Naive thymus-derived CD8-positive, alpha-beta T cell (primary cell): ENCODE results near the gene GYG2. TPM values are rescaled to one million over a fixed set of nuclear protein-coding genes. Genes with fewer than 3 reads are reported as not detected.
"Not testable (repeated sequence)": the region's sequence is repeated elsewhere in the genome, so short reads cannot be mapped to it uniquely, and the experiment has no call there.

ENCODE experiments used
- ATAC-seq, 2 donors: fragments of 150-1000 bp; cut with Tn5 transposase in 1 of 2; sonication (Bioruptor Pico), chemical (Tn5 transposase) in 1 of 2; 1 replicate in 1 of 2; 2 replicates in 1 of 2; pipeline ENCODE4 v1.10.0; 2021; ENCODE audit warnings: mild to moderate bottlenecking in 2 of 2, moderate library complexity in 2 of 2
- POLR2A ChIA-PET: fragments of 350-600 bp; sonication (Branson Sonifier 250); formaldehyde crosslinking; loops from one replicate; lab custom pipeline; 2021; ENCODE audit warnings: antibody characterized with exemption; lab: Charles Lee
- DNase-seq, 10 donors: peaks; one replicate each; pipeline versions ENCODE4 v3.0.0 to v3.0.0-alpha.2; 2020 to 2022
- H3K27ac Mint-ChIP-seq, 10 donors: one replicate each; pipeline ENCODE4 v1.8.0; 2020 to 2022; ENCODE audit warnings: mild to moderate bottlenecking in 10 of 10, mixed read lengths in 10 of 10, moderate library complexity in 4 of 10, inconsistent platforms in 1 of 10
- H3K27me3 Mint-ChIP-seq, 5 donors: one replicate each; pipeline ENCODE4 v1.8.0; 2021 to 2022; ENCODE audit warnings: mixed read lengths in 5 of 5
- H3K36me3 Mint-ChIP-seq, 3 donors: one replicate each; pipeline ENCODE4 v1.8.0; 2020 to 2022; ENCODE audit warnings: mixed read lengths in 3 of 3, mild to moderate bottlenecking in 2 of 3, inconsistent platforms in 1 of 3
- H3K4me1 Mint-ChIP-seq, 4 donors: one replicate each; pipeline ENCODE4 v1.8.0; 2021 to 2022; ENCODE audit warnings: mixed read lengths in 4 of 4
- H3K4me3 Mint-ChIP-seq, 10 donors: one replicate each; pipeline ENCODE4 v1.8.0; 2020 to 2022; ENCODE audit warnings: mild to moderate bottlenecking in 10 of 10, mixed read lengths in 10 of 10, moderate library complexity in 6 of 10, inconsistent platforms in 1 of 10
- H3K9me3 Mint-ChIP-seq, 9 donors: one replicate each; pipeline ENCODE4 v1.8.0; 2020 to 2022; ENCODE audit warnings: mixed read lengths in 9 of 9, mild to moderate bottlenecking in 3 of 9, inconsistent platforms in 1 of 9, moderate library complexity in 1 of 9
- polyA plus RNA-seq, 3 donors: library from polyadenylated mRNA; unstranded; fragments of 300-500 nt; fragmentation: Illumina TruSeq; gene quantifications; one replicate each; pipeline ENCODE4 v1.2.3, GENCODE V29; 2021
- total RNA-seq, 8 experiments: library from RNA in 2 of 8; stranded (reverse) in 2 of 8; gene quantifications; one replicate each; pipeline ENCODE4 v1.2.3 and lab custom pipeline; 2021 to 2026

The GYG2 gene
- total and polyA plus RNA-seq, 5 experiments from 2014 or later: not detected

DNA sequence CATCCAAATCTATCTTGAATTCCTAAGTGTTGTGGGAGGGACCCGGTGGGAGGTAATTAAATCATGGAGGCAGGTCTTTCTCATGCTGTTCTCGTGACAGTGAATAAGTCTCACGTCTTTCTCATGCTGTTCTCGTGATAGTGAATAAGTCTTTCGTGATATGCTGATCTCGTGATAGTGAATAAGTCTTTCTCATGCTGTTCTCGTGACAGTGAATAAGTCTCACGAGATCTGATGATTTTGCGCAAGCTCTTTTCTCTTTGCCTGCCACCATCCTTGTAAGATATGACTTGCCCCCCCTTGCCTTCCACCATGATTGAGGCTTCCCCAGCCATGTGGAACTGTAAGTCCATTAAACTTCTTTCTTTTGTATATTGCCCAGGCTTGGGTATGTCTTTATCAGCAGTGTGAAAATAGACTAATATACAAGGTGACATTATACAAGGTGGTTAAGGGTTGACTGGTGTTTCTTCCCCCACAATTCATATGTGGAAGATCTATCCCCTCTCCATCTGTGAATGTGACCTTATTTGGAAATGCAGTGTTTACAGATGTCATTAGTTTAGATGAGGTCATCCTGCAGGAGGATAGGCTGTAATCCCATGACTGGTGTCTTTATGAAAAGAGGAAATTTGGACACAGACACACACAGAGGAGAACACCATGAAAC is 72.8 kb downstream of the GYG2 start:
- no peak for DNase-seq
- Mint-ChIP-seq H3K36me3 (peaks cover 0 to 18% (median 0%) of the 10 kb centered on the region in 3 donors), H3K4me3 (no peak overlapping the region), H3K9me3 (peaks cover 0 to 43% (median 10%) of the 10 kb centered on the region in 9 donors), H3K27me3 (peaks cover 0 to 10% (median 3%) of the 10 kb centered on the region in 5 donors), H3K4me1 (peaks cover 0 to 12% (median 5%) of the 10 kb centered on the region in 4 donors), H3K27ac (no peak overlapping the region)
- no peak for ATAC-seq
- POLR2A ChIA-PET: no interaction called here

DNA sequence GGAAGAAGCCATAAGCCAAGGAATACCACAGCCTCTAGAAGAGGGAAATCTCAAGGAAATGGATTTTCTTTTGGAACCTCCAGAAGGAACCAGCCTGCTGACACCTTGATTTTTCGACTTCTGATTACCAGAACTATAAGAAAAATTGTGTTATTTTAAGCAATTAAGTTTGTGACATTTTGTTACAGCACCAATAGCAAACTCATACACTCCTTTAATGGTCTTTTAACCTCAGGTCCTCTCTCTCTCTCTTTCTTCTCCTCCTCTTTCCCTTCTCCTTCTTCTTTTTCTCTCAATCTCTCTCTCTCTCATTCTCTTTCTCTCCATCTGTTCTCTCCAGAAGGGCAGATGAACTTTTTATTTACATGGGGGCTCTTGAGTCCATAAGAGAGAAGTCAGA is 74.1 kb downstream of the GYG2 start:
- POLR2A ChIA-PET: no interaction called here
- DNase-seq: no peak

DNA sequence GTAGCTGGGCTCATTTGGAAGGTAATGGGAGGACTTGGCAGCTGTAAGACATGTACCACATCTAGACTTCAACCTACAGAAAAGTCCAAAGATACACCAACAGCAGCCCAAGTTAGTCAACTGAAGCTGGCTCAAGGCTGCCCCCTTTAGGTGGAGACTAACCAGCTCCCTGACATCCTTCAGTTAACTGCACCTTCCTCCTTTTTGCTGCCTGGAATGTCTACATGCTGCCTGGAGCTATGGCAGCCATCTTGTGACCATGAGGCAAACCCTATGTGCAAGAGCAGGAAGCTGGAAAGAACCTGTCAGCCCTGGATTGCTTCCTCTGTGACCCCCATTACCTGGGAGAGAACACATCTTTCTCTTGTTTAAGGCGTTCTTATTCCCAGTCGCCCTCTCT is 74.6 kb downstream of the GYG2 start:
- H3K4me3 Mint-ChIP-seq: no peak overlapping the region
- H3K27ac Mint-ChIP-seq: no peak overlapping the region
- H3K36me3 Mint-ChIP-seq: peaks cover 0 to 23% (median 0%) of the 10 kb centered on the region in 3 donors
- H3K4me1 Mint-ChIP-seq: peaks cover 0 to 5% (median 2%) of the 10 kb centered on the region in 4 donors
- ATAC-seq (no peak), DNase-seq (no peak)
- POLR2A ChIA-PET: no interaction called here
- H3K9me3 Mint-ChIP-seq: peaks cover 0 to 43% (median 10%) of the 10 kb centered on the region in 9 donors
- H3K27me3 Mint-ChIP-seq: peaks cover 2 to 10% (median 2%) of the 10 kb centered on the region in 5 donors

More for the DNA sequence above, 74.1 kb downstream of the GYG2 start:
- peaks cover 0 to 43% (median 10%) of the 10 kb centered on the region in 9 donors for H3K9me3 Mint-ChIP-seq
- H3K27me3 Mint-ChIP-seq: peaks cover 0 to 10% (median 3%) of the 10 kb centered on the region in 5 donors
- H3K4me3 Mint-ChIP-seq: no peak overlapping the region
- no peak for ATAC-seq
- H3K27ac Mint-ChIP-seq: peak overlapping the region in 1 of 10 donors; percentile 78
- peaks cover 0 to 8% (median 3%) of the 10 kb centered on the region in 4 donors for H3K4me1 Mint-ChIP-seq
- H3K36me3 Mint-ChIP-seq: peaks cover 0 to 19% (median 0%) of the 10 kb centered on the region in 3 donors

DNA sequence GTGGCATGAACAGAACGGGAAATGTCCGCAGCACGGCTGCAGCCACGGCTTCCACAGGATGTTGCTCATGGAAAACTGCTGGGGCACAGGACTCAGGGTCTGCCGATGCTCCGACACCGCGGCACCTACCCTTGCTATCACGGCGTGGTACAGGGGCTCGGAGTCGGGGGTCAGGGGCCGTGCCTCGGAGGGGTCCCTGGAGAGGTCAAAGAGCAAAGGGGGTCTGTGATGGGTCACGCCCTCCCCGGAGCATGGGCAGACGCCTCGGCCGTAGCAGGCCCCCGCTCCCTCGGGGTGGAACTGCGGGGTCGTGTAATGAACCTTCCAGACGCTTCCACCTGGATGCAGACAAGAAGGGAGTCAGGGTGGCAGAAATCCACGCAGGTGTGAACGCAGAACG is 78.6 kb downstream of the GYG2 start:
- peaks cover 0 to 28% (median 0%) of the 10 kb centered on the region in 3 donors for H3K36me3 Mint-ChIP-seq
- POLR2A ChIA-PET: no interaction called here
- H3K4me1 Mint-ChIP-seq: no peaks in the 10 kb centered on the region
- peaks cover 0 to 10% (median 2%) of the 10 kb centered on the region in 5 donors for H3K27me3 Mint-ChIP-seq
- peaks cover 0 to 33% (median 10%) of the 10 kb centered on the region in 9 donors for H3K9me3 Mint-ChIP-seq
- H3K27ac Mint-ChIP-seq: no peak overlapping the region
- no peak overlapping the region for H3K4me3 Mint-ChIP-seq
- no peak for ATAC-seq
- DNase-seq: no peak

DNA sequence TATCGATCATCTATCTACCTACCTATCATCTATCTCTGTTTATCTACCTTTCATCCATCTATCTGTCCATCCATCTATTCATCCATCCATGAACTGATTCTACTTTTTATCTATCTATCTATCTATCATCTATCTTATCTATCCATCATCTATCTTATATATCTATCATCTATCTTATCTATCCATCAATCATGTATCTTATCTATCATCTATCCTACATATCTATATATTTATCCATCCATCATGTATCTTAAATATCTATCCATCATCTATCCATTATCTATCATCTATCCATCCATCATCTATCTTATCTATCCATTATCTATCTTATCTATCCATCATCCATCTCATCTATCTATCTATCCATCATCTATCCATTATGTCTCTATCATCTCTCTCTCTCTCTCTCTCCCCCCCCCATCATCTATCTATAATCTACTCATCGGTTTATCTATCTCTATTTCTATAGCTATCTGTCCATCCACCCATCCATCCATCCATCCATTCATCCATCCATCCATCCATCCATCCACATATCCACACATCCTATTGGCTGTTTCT is 79.5 kb downstream of the GYG2 start:
- no peak for ATAC-seq
- peaks cover 0 to 24% (median 2%) of the 10 kb centered on the region in 9 donors for H3K9me3 Mint-ChIP-seq
- peaks cover 0 to 22% (median 0%) of the 10 kb centered on the region in 3 donors for H3K36me3 Mint-ChIP-seq
- POLR2A ChIA-PET: no interaction called here
- no peak overlapping the region for H3K4me3 Mint-ChIP-seq
- no peak overlapping the region for H3K27ac Mint-ChIP-seq
- peaks cover 0 to 3% (median 2%) of the 10 kb centered on the region in 5 donors for H3K27me3 Mint-ChIP-seq
- no peaks in the 10 kb centered on the region for H3K4me1 Mint-ChIP-seq
- DNase-seq: no peak

DNA sequence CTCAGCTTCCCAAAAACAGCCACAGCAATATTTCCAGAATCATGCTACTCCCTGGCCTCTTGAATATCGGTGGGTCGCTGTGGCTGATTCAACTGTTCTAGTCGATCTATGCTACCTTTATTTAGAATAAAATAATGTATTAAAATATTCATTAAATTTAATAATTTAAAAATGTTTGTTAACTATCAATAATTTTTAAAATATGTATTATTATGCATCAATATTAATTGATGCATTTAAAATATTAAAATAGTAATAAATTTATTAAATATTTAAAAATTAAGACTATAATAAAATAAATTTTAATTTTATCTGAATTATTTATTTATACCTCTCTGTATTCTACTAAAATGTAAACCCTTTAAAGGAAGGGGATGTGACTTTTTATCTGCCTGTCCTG is 81.4 kb downstream of the GYG2 start:
- no peaks in the 10 kb centered on the region for H3K4me1 Mint-ChIP-seq

DNA sequence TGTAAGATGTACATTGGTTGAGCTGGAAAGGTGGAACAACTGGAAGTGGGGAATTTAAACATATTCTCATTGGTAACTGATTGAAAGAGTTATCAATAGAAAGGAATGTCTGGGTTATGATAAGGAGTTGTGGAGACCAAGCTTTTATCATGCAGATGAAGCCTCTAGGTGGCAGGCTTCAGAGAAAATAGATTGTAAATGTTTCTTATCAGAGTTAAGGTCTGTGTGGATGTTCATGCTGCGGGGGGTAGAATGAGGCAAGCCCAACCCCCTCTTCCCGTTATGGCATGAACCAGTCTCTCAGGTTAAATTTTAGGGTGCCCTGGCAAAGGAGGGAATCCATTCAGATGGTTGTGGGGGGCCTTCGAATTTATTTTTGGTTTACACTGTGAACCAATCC is 84.4 kb downstream of the GYG2 start:
- Mint-ChIP-seq H3K4me1 (no peaks in the 10 kb centered on the region), H3K9me3 (peaks cover 0 to 8% (median 0%) of the 10 kb centered on the region in 9 donors), H3K36me3 (peaks cover 0 to 6% (median 0%) of the 10 kb centered on the region in 3 donors), H3K4me3 (no peak overlapping the region), H3K27me3 (no peaks in the 10 kb centered on the region), H3K27ac (no peak overlapping the region)
- POLR2A ChIA-PET: no interaction called here
- ATAC-seq (no peak), DNase-seq (no peak)

More for the DNA sequence above, 81.4 kb downstream of the GYG2 start:
- H3K27ac Mint-ChIP-seq: no peak overlapping the region
- peaks cover 0 to 2% (median under 1%) of the 10 kb centered on the region in 5 donors for H3K27me3 Mint-ChIP-seq
- H3K36me3 Mint-ChIP-seq: peaks cover 0 to 12% (median 0%) of the 10 kb centered on the region in 3 donors
- ATAC-seq (no peak), DNase-seq (no peak)
- peaks cover 0 to 6% (median 0%) of the 10 kb centered on the region in 9 donors for H3K9me3 Mint-ChIP-seq
- POLR2A ChIA-PET: no interaction called here
- no peak overlapping the region for H3K4me3 Mint-ChIP-seq

DNA sequence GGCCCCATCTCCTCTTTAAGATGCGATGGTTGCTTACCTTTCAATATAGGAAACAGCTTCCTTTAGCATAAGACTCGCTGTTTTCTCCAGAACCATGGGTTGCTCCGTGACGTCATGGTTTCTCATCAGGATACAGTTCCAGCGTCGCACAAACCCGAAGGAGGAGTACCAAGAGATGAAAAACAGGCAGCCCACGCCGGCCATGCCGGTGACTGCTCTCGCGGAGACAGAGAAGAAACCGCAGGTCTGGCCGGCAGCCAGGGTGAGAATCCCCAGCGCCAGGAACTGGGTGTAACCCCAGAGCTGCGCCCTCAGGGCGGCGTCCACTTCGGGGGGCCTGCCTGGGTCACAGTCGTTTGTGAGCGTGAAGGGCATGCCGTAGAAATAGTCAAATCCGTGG is 89.0 kb downstream of the GYG2 start:
- POLR2A ChIA-PET: no interaction called here
- DNase-seq: no peak
- no peaks in the 10 kb centered on the region for H3K4me1 Mint-ChIP-seq
- H3K36me3 Mint-ChIP-seq: peaks cover 0 to 5% (median 0%) of the 10 kb centered on the region in 3 donors
- H3K27ac Mint-ChIP-seq: no peak overlapping the region
- no peak overlapping the region for H3K4me3 Mint-ChIP-seq
- no peaks in the 10 kb centered on the region for H3K27me3 Mint-ChIP-seq
- peaks cover 0 to 5% (median 0%) of the 10 kb centered on the region in 9 donors for H3K9me3 Mint-ChIP-seq
- ATAC-seq: no peak

DNA sequence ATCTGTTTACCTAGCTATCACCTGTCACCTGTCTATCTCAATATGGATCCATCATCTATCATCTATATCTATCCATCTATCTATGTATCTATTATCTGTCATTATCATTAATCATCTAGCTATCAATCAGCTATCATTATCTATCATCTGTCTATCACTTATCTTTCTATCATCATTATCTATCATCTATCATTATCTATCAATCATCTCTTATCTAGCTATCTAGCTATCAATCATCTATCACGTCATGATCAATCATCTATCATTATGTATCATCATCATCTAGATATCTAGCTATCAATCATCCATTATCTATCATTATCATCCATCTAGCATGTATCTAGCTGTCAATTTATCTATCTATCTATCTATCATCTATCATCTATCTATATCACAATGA is 92.5 kb downstream of the GYG2 start:
- no peaks in the 10 kb centered on the region for H3K27me3 Mint-ChIP-seq

DNA sequence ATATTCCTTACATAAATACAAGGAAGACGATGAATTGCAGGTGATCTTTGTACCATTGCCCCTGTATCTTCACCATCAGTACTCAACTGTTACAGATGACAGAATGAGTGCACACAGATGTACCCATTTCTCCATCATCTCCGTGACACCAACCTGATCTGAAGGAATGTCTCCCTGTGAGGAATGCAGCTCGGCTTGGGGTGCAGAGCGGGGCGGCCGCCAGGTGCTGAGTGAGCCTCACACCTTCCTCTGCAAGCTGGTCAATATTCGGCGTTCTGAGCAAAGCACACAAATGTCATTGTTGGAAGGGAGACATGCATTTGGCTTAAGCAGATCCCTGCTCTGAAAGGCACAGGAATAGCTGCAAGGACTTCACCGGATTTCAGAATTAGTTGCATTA is 93.0 kb downstream of the GYG2 start:
- Mint-ChIP-seq H3K4me1 (no peaks in the 10 kb centered on the region), H3K27ac (no peak overlapping the region), H3K27me3 (no peaks in the 10 kb centered on the region), H3K4me3 (no peak overlapping the region), H3K9me3 (peaks cover 0 to 2% (median 0%) of the 10 kb centered on the region in 9 donors), H3K36me3 (peaks cover 0 to 5% (median 2%) of the 10 kb centered on the region in 3 donors)
- DNase-seq: no peak
- ATAC-seq: no peak
- POLR2A ChIA-PET: no interaction called here

More for the DNA sequence above, 92.5 kb downstream of the GYG2 start:
- DNase-seq (no peak), ATAC-seq (no peak)
- H3K36me3 Mint-ChIP-seq: peaks cover 0 to 5% (median 2%) of the 10 kb centered on the region in 3 donors
- no peak overlapping the region for H3K27ac Mint-ChIP-seq
- H3K9me3 Mint-ChIP-seq: peaks cover 0 to 5% (median 0%) of the 10 kb centered on the region in 9 donors
- H3K4me1 Mint-ChIP-seq: no peaks in the 10 kb centered on the region
- no peak overlapping the region for H3K4me3 Mint-ChIP-seq
- POLR2A ChIA-PET: no interaction called here

DNA sequence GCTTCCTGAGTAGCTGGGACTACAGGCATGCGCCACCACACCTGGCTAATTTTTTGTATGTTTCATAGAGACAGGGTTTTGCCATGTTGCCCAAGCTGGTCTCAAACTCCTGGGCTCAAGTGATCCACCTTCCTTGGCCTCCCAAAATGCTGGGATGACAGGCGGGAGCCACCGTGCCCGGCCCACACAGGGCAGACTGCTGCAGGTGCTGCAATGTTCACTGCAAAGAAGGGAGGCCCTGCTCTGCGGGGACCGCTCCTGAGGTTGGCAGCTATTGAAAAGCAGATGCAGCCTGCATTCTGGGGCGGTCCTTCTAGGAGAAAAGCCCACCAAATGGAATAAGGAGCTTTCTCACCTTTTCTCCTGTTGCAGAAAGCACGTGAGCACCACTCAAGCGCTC is 95.4 kb downstream of the GYG2 start:
- no peaks in the 10 kb centered on the region for H3K27me3 Mint-ChIP-seq
- ATAC-seq (no peak), DNase-seq (no peak)
- H3K4me1 Mint-ChIP-seq: peaks cover 0 to 3% (median under 1%) of the 10 kb centered on the region in 4 donors
- peaks cover 0 to 5% (median 2%) of the 10 kb centered on the region in 3 donors for H3K36me3 Mint-ChIP-seq
- peaks cover 0 to 2% (median 0%) of the 10 kb centered on the region in 9 donors for H3K9me3 Mint-ChIP-seq
- POLR2A ChIA-PET: no interaction called here
- no peak overlapping the region for H3K27ac Mint-ChIP-seq
- H3K4me3 Mint-ChIP-seq: no peak overlapping the region

DNA sequence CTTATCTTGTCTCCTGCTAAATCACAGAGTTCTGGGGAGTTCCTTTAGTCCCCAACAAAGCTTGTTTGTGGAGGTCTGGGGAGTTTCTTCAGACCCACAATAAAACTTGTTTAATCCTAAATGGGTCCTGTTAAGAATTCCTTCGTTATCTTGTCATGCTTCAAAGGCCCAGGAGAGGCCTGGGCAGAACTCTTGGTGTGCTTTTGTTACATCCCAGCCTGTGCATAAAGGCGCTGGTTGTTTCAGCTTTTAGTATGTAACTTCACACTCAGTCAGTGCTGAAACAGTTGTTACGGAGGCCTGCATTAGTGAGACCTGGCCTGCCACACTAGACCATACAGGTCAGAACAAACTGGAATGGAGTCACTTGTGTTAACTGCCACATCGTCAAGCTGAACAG is 97.5 kb downstream of the GYG2 start:
- POLR2A ChIA-PET, DNase-seq, H3K9me3 Mint-ChIP-seq, H3K4me1 Mint-ChIP-seq, ATAC-seq, H3K36me3 Mint-ChIP-seq, H3K27me3 Mint-ChIP-seq: not testable (repeated sequence)
- Mint-ChIP-seq H3K27ac (peak overlapping the region in 4 of 10 donors; percentile 15 to 83 (median 34)), H3K4me3 (peak overlapping the region in 1 of 10 donors; percentile 70)

DNA sequence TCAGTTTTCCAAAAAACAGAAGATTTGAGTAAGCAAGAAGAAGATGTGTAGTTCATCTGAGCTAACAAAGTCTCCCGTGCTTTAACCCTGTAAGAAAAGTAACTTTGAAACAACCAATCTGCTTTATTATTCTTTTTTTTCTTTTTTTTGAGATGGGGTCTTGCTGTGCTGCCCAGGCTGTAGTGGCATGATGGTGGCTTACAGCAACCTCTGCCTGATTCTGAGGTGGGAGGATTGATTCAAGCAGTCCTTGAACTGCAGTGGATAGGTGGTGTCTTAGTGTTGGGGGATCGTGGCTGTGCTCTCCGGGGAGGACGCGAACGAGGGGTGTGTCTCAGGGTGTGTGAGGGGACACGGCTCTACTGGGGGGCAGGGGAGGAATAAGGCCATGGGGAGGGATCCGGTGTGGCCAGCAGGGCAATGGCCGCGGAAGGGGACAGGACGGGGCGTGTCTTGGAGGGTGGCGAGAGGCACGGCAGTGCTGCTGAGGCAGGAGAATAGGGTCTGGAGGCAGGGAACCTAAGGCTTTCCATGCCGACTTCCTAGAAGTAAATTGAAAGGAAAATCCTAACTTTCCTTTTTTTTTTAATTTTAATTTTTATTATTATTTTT is 98.0 kb downstream of the GYG2 start:
- Mint-ChIP-seq H3K27me3 (peaks cover 0 to 9% (median 4%) of the 10 kb centered on the region in 5 donors), H3K4me3 (peak overlapping the region in 8 of 10 donors; percentile 16 to 70 (median 43)), H3K27ac (peak overlapping the region in 4 of 10 donors; percentile 25 to 83 (median 62)), H3K9me3 (peaks cover 0 to 11% (median 0%) of the 10 kb centered on the region in 9 donors), H3K36me3 (peaks cover 0 to 2% (median 0%) of the 10 kb centered on the region in 3 donors), H3K4me1 (peaks cover 0 to 4% (median 2%) of the 10 kb centered on the region in 4 donors)
- POLR2A ChIA-PET: no interaction called here
- DNase-seq: no peak
- no peak for ATAC-seq
